Ovary (tissue), 3 donors: ENCODE results near the gene CNKSR3.

Source experiments
- CTCF ChIP-seq, 3 donors: fragments of 450-650 bp in 2 of 3; fragments of 200-600 bp in 1 of 3; IDR thresholded peaks; one replicate each; pipeline versions ENCODE4 v1.5.1 to v1.8.0; 2016 to 2022; ENCODE audit warnings: antibody characterized with exemption in 3 of 3, mild to moderate bottlenecking in 1 of 3
- POLR2A ChIP-seq: fragments of 450-650 bp; IDR thresholded peaks from one replicate; pipeline ENCODE4 v1.6.1; 2017; ENCODE audit warnings: antibody characterized with exemption, mild to moderate bottlenecking, moderate library complexity
- donor health status: DM: no; HTN: no; CAD: no.

GRCh38 chr6:154378518-154378917, 132.0 kb downstream of the CNKSR3 start:
- TF ChIP-seq CTCF (IDR thresholded peaks at IDR 0.05) = no peak
- TF ChIP-seq POLR2A = no peak
